Caco-2 (cell line): ENCODE data around the gene CA6. TPM values are rescaled to one million over a fixed set of nuclear protein-coding genes. Genes with fewer than 3 reads are reported as not detected.

Experiments used
- BruUV-seq: library from RNA; stranded (reverse); fragments of 400-500 nt; replicated peaks from 2 replicates; lab custom pipeline; 2021; lab: Mats Ljungman, UMichigan
- CTCF ChIA-PET: fragments of 300-600 bp; sonication (Branson Sonifier 250); formaldehyde crosslinking; loops from one replicate; lab custom pipeline; 2022; ENCODE audit warnings: antibody characterized with exemption; lab: Charles Lee
- POLR2A ChIA-PET: fragments of 300-600 bp; sonication (Branson Sonifier 250); formaldehyde crosslinking; loops from one replicate; lab custom pipeline; 2022; ENCODE audit warnings: antibody characterized with exemption; lab: Charles Lee
- DNase-seq, 2 experiments: peaks; one replicate each; pipeline versions ENCODE4 v3.0.0 to v3.0.0-alpha.2; 2020 to 2022
- H3K27me3 ChIP-seq: replicated peaks from 2 replicates; pipeline ENCODE4 v1.6.0; 2011; ENCODE audit warnings: low read length; ENCODE audit not compliant: control insufficient read depth, insufficient read depth
- H3K36me3 ChIP-seq: 2 replicates; pipeline ENCODE4 v1.5.1; 2011; ENCODE audit warnings: low read length; ENCODE audit not compliant: control insufficient read depth, insufficient read depth
- H3K4me1 ChIP-seq: fragments of 250-450 bp; sonication (Bioruptor Pico); 2 replicates; pipeline ENCODE4 v1.5.1; 2020; ENCODE audit warnings: mild to moderate bottlenecking
- H3K4me3 ChIP-seq: 2 replicates; pipeline ENCODE4 v1.5.1; 2011; ENCODE audit warnings: low read depth, mild to moderate bottlenecking, control low read depth, low read length
- H3K9me3 ChIP-seq: fragments of 250-450 bp; sonication (Bioruptor Pico); 2 replicates; pipeline ENCODE4 v1.5.1; 2020; ENCODE audit warnings: mild to moderate bottlenecking, moderate library complexity
- H3K27ac Mint-ChIP-seq: one replicate; pipeline ENCODE4 v1.8.0; 2022; ENCODE audit warnings: mixed read lengths; ENCODE audit not compliant: unreplicated experiment
- H3K27me3 Mint-ChIP-seq: one replicate; pipeline ENCODE4 v1.8.0; 2022; ENCODE audit warnings: mixed read lengths; ENCODE audit not compliant: insufficient read depth, unreplicated experiment
- H3K36me3 Mint-ChIP-seq: one replicate; pipeline ENCODE4 v1.8.0; 2022; ENCODE audit warnings: mild to moderate bottlenecking, mixed read lengths; ENCODE audit not compliant: insufficient read depth, unreplicated experiment
- H3K4me1 Mint-ChIP-seq: one replicate; pipeline ENCODE4 v1.8.0; 2022; ENCODE audit warnings: low read depth, mixed read lengths; ENCODE audit not compliant: unreplicated experiment
- H3K4me3 Mint-ChIP-seq: one replicate; pipeline ENCODE4 v1.8.0; 2022; ENCODE audit warnings: mild to moderate bottlenecking, moderate library complexity, mixed read lengths; ENCODE audit not compliant: unreplicated experiment
- H3K9me3 Mint-ChIP-seq: one replicate; pipeline ENCODE4 v1.8.0; 2022; ENCODE audit warnings: mixed read lengths; ENCODE audit not compliant: unreplicated experiment
- intact Hi-C: fragments of 100-400 bp; cut with micrococcal nuclease; formaldehyde crosslinking; loops from one replicate; pipeline ENCODE4 v1.10.0; 2022; ENCODE audit not compliant: unreplicated experiment
- total RNA-seq: library from RNA; stranded (reverse); gene quantifications from 2 replicates; pipeline ENCODE4 v1.2.3, GENCODE V29; 2022
- TF ChIP-seq, protein P1 (sequence below), 2 experiments: fragments of 200-600 bp in 1 of 2; IDR thresholded peaks; 1 replicate in 1 of 2; 2 replicates in 1 of 2; pipeline versions ENCODE4 v1.5.1 to v1.8.0; 2011 to 2022; ENCODE audit warnings: antibody characterized with exemption in 1 of 2, control low read depth in 1 of 2, inconsistent platforms in 1 of 2, low read depth in 1 of 2, low read length in 1 of 2, mild to moderate bottlenecking in 1 of 2, moderate library complexity in 1 of 2; ENCODE audit not compliant: insufficient read depth in 1 of 2, severe bottlenecking in 1 of 2, unreplicated experiment in 1 of 2

Gene CA6
- total RNA-seq, 1 experiment from 2014 or later, result not detected

DNA sequence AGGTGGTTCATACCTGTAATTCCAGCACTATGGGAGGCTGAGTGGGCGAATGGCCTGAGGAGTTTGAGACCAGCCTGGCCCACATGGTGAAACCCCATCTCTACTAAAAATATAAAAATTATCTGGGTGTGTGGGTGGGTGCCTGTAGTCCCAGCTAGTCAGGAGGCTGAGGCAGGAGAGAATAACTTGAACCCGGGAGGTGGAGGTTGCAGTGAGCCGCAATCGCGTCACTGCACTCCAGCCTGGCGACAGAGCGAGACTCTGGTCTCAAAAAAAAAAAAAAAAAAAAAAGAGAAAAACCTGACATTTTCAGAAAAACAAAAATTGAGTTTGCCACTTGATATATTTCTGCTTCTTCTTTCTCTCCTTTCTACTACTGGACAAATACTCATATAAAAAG, 24.3 kb downstream of the CA6 start:
- TF ChIP-seq, protein P1, sequence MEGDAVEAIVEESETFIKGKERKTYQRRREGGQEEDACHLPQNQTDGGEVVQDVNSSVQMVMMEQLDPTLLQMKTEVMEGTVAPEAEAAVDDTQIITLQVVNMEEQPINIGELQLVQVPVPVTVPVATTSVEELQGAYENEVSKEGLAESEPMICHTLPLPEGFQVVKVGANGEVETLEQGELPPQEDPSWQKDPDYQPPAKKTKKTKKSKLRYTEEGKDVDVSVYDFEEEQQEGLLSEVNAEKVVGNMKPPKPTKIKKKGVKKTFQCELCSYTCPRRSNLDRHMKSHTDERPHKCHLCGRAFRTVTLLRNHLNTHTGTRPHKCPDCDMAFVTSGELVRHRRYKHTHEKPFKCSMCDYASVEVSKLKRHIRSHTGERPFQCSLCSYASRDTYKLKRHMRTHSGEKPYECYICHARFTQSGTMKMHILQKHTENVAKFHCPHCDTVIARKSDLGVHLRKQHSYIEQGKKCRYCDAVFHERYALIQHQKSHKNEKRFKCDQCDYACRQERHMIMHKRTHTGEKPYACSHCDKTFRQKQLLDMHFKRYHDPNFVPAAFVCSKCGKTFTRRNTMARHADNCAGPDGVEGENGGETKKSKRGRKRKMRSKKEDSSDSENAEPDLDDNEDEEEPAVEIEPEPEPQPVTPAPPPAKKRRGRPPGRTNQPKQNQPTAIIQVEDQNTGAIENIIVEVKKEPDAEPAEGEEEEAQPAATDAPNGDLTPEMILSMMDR (IDR thresholded peaks at IDR 0.05; ENCODE audit: insufficient read depth in 1 of 2, low read depth in 1 of 2, low read length in 1 of 2, severe bottlenecking in 1 of 2, unreplicated experiment in 1 of 2), result no peak
- Histone ChIP-seq H3K4me3 (no peak overlapping the region), H3K9me3 (no peaks in the 10 kb centered on the region), H3K4me1 (no peaks in the 10 kb centered on the region), H3K36me3 (no peaks in the 10 kb centered on the region), H3K27me3 (no peaks in the 10 kb centered on the region)
- ChIA-PET CTCF (interaction anchor here (0.7 kb wide), 2 partner anchors 14 to 18 kb away, joined by 4 to 7 read pairs; no protein-coding TSS in a partner anchor), POLR2A (interaction anchor here (0.7 kb wide), 1 partner anchor 51 kb away, joined by 8 read pairs; no protein-coding TSS in a partner anchor)
- no TSS peak for BruUV-seq
- no peaks in the 10 kb centered on the region for H3K27me3 Mint-ChIP-seq
- no peak for DNase-seq
- no peaks in the 10 kb centered on the region for H3K36me3 Mint-ChIP-seq
- no peak overlapping the region for H3K27ac Mint-ChIP-seq
- H3K4me3 Mint-ChIP-seq, result no peak overlapping the region
- no peaks in the 10 kb centered on the region for H3K4me1 Mint-ChIP-seq
- intact Hi-C loops, result no loop called here
- no peaks in the 10 kb centered on the region for H3K9me3 Mint-ChIP-seq

DNA sequence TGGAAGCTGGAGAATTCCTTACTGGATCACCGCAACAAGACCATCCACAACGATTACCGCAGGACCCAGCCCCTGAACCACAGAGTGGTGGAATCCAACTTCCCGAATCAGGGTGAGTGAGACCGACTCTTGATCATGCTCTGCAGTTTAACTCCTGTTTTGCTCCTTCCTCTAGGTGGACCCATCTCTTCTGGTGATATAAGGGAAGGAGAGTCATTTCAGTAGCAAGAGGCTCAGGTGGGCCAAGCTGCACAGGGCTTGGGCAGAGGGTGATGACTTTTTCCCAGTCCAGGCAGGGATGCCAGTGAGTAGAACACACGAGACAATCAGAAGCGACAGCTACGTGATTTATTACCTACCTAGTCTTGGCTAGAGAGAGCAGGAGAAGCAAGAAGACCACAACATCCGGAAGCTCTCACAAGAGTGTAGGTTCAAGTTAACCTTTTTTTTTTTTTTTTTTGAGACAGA, 25.2 kb downstream of the CA6 start:
- no peak for DNase-seq
- no peaks in the 10 kb centered on the region for H3K36me3 ChIP-seq
- H3K27me3 ChIP-seq, result no peaks in the 10 kb centered on the region
- intact Hi-C loops, result no loop called here
- no peaks in the 10 kb centered on the region for H3K9me3 ChIP-seq
- Mint-ChIP-seq H3K27me3 (no peaks in the 10 kb centered on the region), H3K9me3 (no peaks in the 10 kb centered on the region), H3K27ac (no peak overlapping the region), H3K4me1 (no peaks in the 10 kb centered on the region), H3K36me3 (no peaks in the 10 kb centered on the region), H3K4me3 (no peak overlapping the region)
- no peaks in the 10 kb centered on the region for H3K4me1 ChIP-seq
- no peak overlapping the region for H3K4me3 ChIP-seq
- TF ChIP-seq, protein P1 (IDR thresholded peaks at IDR 0.05; ENCODE audit: insufficient read depth in 1 of 2, low read depth in 1 of 2, low read length in 1 of 2, severe bottlenecking in 1 of 2, unreplicated experiment in 1 of 2), result no peak
- BruUV-seq, result no TSS peak
- ChIA-PET POLR2A (no interaction called here), CTCF (interaction anchor here (1.4 kb wide), 1 partner anchor 34 kb away, joined by 3 read pairs; no protein-coding TSS in a partner anchor)

DNA sequence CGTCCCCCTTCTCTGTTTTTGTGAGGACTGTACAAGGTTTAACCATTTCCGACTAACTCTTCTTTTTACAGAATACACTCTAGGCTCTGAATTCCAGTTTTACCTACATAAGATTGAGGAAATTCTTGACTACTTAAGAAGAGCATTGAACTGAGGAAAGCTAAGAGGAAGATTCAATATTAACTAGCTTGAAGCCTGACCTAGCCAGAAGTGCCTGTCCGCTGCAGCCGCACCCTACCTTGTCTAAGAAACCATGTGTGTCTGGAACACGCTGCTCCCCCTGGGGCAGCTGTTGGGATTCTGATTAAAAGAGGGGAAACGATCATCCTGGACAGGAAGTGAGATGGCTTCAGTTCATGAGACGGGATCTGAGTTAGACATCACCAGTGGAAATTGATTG, 28.9 kb downstream of the CA6 start:
- no peak overlapping the region for H3K4me3 ChIP-seq
- Mint-ChIP-seq H3K4me3 (no peak overlapping the region), H3K27ac (no peak overlapping the region), H3K9me3 (no peaks in the 10 kb centered on the region), H3K36me3 (no peaks in the 10 kb centered on the region), H3K4me1 (no peaks in the 10 kb centered on the region), H3K27me3 (no peaks in the 10 kb centered on the region)
- no peaks in the 10 kb centered on the region for H3K4me1 ChIP-seq
- POLR2A ChIA-PET, result no interaction called here
- no peaks in the 10 kb centered on the region for H3K36me3 ChIP-seq
- no peaks in the 10 kb centered on the region for H3K27me3 ChIP-seq
- TF ChIP-seq, protein P1 (IDR thresholded peaks at IDR 0.05; ENCODE audit: insufficient read depth in 1 of 2, low read depth in 1 of 2, low read length in 1 of 2, severe bottlenecking in 1 of 2, unreplicated experiment in 1 of 2), result no peak
- CTCF ChIA-PET, result no interaction called here
- no peak for DNase-seq
- H3K9me3 ChIP-seq, result no peaks in the 10 kb centered on the region
- BruUV-seq, result no TSS peak
- intact Hi-C loops, result no loop called here
